ENCODE results near the gene ZIC1. TPM values are rescaled to one million over a fixed set of nuclear protein-coding genes. Genes with fewer than 3 reads are reported as not detected.

The ZIC1 gene
- total RNA-seq, 2 donors from 2014 or later = 0.04 TPM; not detected in 1

DNA sequence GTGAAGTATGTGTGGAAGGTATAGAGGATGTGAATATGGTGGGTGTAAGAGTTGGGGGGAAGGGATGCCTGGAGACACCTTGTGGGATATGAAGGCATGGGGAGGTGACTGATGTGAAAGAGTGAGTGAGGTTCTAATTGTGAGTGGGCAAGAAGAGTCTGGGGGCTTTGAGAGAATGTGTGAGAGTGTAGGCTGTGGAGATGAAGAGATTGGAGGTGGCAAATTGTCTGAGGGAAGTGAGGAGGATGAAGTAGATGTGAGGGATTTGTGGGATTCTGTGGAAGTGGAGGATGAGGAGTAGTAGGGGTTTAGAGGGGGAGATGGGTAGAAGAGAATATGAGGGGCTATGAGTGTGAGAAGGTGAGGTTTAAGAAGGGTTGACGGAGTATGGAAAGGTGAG is 44.4 kb upstream of the ZIC1 start:
- Histone ChIP-seq H3K4me1 (no peaks in the 10 kb centered on the region), H3K4me3 (no peak overlapping the region), H3K36me3 (no peaks in the 10 kb centered on the region), H3K27ac (no peak overlapping the region), H3K27me3 (peaks cover 26 to 30% of the 10 kb centered on the region in 2 donors), H3K9me3 (no peaks in the 10 kb centered on the region)
- DNase-seq (ENCODE audit: low spot score) = no peak
- TF ChIP-seq, protein P1, sequence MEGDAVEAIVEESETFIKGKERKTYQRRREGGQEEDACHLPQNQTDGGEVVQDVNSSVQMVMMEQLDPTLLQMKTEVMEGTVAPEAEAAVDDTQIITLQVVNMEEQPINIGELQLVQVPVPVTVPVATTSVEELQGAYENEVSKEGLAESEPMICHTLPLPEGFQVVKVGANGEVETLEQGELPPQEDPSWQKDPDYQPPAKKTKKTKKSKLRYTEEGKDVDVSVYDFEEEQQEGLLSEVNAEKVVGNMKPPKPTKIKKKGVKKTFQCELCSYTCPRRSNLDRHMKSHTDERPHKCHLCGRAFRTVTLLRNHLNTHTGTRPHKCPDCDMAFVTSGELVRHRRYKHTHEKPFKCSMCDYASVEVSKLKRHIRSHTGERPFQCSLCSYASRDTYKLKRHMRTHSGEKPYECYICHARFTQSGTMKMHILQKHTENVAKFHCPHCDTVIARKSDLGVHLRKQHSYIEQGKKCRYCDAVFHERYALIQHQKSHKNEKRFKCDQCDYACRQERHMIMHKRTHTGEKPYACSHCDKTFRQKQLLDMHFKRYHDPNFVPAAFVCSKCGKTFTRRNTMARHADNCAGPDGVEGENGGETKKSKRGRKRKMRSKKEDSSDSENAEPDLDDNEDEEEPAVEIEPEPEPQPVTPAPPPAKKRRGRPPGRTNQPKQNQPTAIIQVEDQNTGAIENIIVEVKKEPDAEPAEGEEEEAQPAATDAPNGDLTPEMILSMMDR (IDR thresholded peaks at IDR 0.05) = no peak

DNA sequence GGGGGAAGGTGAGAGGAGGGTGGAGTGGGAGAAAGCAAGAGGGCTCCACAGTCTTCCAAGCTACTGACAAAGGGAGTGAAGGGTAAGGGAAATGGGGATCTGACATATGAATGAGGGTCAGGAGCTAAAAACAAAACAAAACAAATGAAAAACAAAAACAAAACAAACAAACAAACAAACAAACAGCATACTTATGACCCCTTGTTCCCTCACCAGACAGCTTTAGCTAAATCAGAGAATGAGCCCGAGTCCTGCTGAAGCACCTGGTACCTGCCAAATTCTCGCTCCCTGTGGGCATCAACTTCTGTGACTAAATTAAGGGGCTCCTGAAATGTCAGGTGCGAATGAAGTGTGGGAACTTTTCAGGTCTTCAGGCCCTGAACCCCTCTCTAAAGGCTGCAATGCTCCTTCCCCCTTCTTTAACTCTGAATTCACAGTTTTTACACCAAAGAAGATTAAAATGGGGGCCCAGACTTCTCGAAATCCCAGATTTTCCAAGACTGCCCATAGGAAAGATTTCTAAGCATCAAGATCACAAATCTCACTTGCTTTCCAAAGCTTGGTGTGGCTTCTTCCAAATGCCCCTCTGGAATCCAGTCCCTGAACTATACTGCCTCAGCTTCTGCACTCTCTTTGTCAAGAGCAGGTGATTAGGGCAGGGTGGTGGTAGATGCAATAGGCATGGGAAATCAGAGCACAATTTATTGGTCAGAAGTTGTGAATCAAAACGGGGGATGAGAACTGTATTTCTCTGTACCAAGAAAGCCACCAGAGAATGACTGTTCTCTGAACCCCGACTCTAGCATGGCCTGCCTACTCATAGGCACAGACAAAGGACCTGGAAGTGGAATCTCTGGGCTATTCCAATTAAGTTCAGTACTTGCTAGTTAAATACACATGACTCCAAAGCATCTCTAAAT is 43.7 kb upstream of the ZIC1 start:
- DNase-seq (ENCODE audit: low spot score) = no peak

DNA sequence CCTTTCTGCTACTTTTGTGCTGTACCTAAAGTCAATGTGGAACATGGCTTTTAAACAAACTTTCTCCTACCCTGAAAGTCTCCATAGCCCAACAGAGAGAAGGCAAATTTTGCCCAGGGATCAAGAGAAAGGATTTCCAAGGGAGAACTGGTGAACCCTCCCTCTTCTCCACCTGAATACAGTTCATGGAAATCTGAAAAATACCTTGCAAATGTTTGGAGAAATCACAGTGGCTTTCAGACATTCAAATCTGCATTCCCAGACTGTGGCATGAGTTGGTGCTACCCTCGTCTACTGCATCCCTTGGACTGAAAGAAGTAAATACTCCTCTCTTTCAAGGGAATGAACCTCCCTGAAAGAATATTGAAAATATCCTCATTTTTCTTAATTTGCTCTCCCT is 41.5 kb upstream of the ZIC1 start:
- DNase-seq (ENCODE audit: low spot score) = no peak
- Histone ChIP-seq H3K27ac (no peak overlapping the region), H3K36me3 (no peaks in the 10 kb centered on the region), H3K27me3 (peaks cover 24 to 36% of the 10 kb centered on the region in 2 donors), H3K9me3 (no peaks in the 10 kb centered on the region), H3K4me1 (no peaks in the 10 kb centered on the region), H3K4me3 (no peak overlapping the region)
- TF ChIP-seq, protein P1 (IDR thresholded peaks at IDR 0.05) = no peak

More for the DNA sequence above, 43.7 kb upstream of the ZIC1 start:
- TF ChIP-seq, protein P1 (IDR thresholded peaks at IDR 0.05) = no peak
- Histone ChIP-seq H3K27me3 (peaks cover 27 to 35% of the 10 kb centered on the region in 2 donors), H3K4me3 (no peak overlapping the region), H3K4me1 (no peaks in the 10 kb centered on the region), H3K9me3 (no peaks in the 10 kb centered on the region), H3K36me3 (no peaks in the 10 kb centered on the region), H3K27ac (no peak overlapping the region)

DNA sequence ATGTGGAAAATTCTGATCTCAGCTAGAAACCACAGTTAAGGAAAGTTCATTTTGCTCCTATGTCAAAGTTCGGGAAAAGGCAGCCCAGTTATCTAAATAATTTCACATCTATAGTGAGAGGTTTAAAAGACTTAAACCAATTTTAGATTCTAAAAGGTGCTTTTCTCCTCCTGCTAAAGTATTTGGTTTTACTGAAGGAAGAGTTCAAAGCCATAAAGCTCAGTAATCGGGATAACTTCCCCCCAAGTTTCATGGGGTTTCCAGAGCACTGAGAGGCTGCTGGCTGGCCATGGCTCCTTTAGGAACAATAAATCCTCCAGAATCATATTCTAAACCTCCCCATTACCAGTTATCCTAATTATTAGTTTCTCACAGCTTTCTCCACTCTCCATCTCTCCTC is 41.0 kb upstream of the ZIC1 start:
- no peak for DNase-seq (ENCODE audit: low spot score)
- Histone ChIP-seq H3K4me3 (no peak overlapping the region), H3K27me3 (peaks cover 27 to 36% of the 10 kb centered on the region in 2 donors), H3K36me3 (no peaks in the 10 kb centered on the region), H3K9me3 (no peaks in the 10 kb centered on the region), H3K4me1 (no peaks in the 10 kb centered on the region), H3K27ac (no peak overlapping the region)
- TF ChIP-seq, protein P1 (IDR thresholded peaks at IDR 0.05) = no peak

DNA sequence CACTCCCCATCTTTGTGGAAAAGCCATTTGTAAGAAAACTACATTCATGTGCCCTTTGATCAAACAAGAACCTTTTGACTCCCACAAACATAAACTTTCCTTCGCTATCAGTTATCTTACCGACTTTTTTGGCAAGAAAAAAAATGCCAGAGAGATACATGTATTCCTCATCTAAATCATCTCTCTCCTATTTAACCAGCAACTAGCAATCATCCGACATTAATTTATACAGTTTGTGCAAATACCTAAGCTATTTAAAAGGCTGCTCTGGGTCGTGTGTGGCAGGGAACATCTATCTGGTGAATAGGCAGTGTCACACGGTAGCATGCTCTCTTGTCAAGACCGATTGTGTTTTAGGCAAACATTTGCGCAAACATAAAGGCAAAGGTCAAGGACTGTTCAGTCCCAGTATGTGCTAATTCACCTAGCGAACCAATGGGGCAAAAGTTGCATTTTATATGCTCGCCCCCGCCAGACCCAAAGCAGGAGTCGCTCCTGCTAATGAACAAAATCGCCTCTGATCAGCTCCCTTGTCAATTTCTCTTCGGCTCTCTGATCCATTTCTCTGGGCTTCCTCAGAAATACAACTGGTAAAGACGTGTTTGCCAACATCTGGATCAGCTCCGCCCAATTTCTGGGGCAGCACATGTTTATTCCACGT is 40.5 kb upstream of the ZIC1 start:
- H3K27me3 ChIP-seq = peaks cover 30 to 36% of the 10 kb centered on the region in 2 donors

More for the DNA sequence above, 40.5 kb upstream of the ZIC1 start:
- H3K9me3 ChIP-seq = no peaks in the 10 kb centered on the region
- TF ChIP-seq, protein P1 (IDR thresholded peaks at IDR 0.05) = no peak
- no peaks in the 10 kb centered on the region for H3K36me3 ChIP-seq
- no peaks in the 10 kb centered on the region for H3K4me1 ChIP-seq
- H3K27ac ChIP-seq = no peak overlapping the region
- H3K4me3 ChIP-seq = no peak overlapping the region
- no peak for DNase-seq (ENCODE audit: low spot score)
